ENCODE measurements around the gene ZMIZ1. TPM values are rescaled to one million over a fixed set of nuclear protein-coding genes. Genes with fewer than 3 reads are reported as not detected.

The ZMIZ1 gene
- total RNA-seq, 1 experiment from 2014 or later, result 23.5 TPM

- TF ChIP-seq CTCF (IDR thresholded peaks at IDR 0.05; ENCODE audit: unreplicated experiment), result no peak
- intact Hi-C loops (cut with micrococcal nuclease; ENCODE audit: unreplicated experiment), result no loop called here
- CTCF ChIA-PET, result interaction anchor here (0.6 to 1.3 kb wide), 2 partner anchors 27 to 72 kb away, joined by 3 read pairs; no protein-coding TSS in a partner anchor
- Mint-ChIP-seq H3K9me3 (ENCODE audit: low read depth, unreplicated experiment) (no peaks in the 10 kb centered on the region), H3K4me3 (ENCODE audit: low read depth, unreplicated experiment) (no peak overlapping the region), H3K36me3 (ENCODE audit: insufficient read depth, unreplicated experiment) (peaks cover 5% of the 10 kb centered on the region), H3K4me1 (ENCODE audit: low read depth, unreplicated experiment) (peaks cover 42% of the 10 kb centered on the region), H3K27ac (ENCODE audit: unreplicated experiment) (no peak overlapping the region), H3K27me3 (ENCODE audit: unreplicated experiment) (no peaks in the 10 kb centered on the region)
- no TSS peak for BruUV-seq (replicated peaks)
- DNase-seq, result no peak
Observed at GRCh38 chr10:79130255-79130654, 61.5 kb downstream of the ZMIZ1 start.

GRCh38 chr10:79130846-79131245 lies 62.1 kb downstream of the ZMIZ1 start:
- no peak overlapping the region for H3K27ac Mint-ChIP-seq (ENCODE audit: unreplicated experiment)
- H3K4me3 Mint-ChIP-seq (ENCODE audit: low read depth, unreplicated experiment), result no peak overlapping the region
- no peaks in the 10 kb centered on the region for H3K27me3 Mint-ChIP-seq (ENCODE audit: unreplicated experiment)
- intact Hi-C loops (cut with micrococcal nuclease; ENCODE audit: unreplicated experiment), result no loop called here
- BruUV-seq (replicated peaks), result no TSS peak
- peaks cover 42% of the 10 kb centered on the region for H3K4me1 Mint-ChIP-seq (ENCODE audit: low read depth, unreplicated experiment)
- DNase-seq, result no peak
- CTCF ChIA-PET, result interaction anchor here (1.3 kb wide), 1 partner anchor 26 kb away, joined by 3 read pairs; no protein-coding TSS in a partner anchor
- no peak for TF ChIP-seq CTCF (IDR thresholded peaks at IDR 0.05; ENCODE audit: unreplicated experiment)
- no peaks in the 10 kb centered on the region for H3K9me3 Mint-ChIP-seq (ENCODE audit: low read depth, unreplicated experiment)
- peaks cover 5% of the 10 kb centered on the region for H3K36me3 Mint-ChIP-seq (ENCODE audit: insufficient read depth, unreplicated experiment)

GRCh38 chr10:79131836-79132631 lies 63.3 kb downstream of the ZMIZ1 start:
- Mint-ChIP-seq H3K36me3 (ENCODE audit: insufficient read depth, unreplicated experiment) (peaks cover 2% of the 10 kb centered on the region), H3K27me3 (ENCODE audit: unreplicated experiment) (no peaks in the 10 kb centered on the region), H3K4me3 (ENCODE audit: low read depth, unreplicated experiment) (no peak overlapping the region), H3K4me1 (ENCODE audit: low read depth, unreplicated experiment) (peaks cover 38% of the 10 kb centered on the region), H3K9me3 (ENCODE audit: low read depth, unreplicated experiment) (no peaks in the 10 kb centered on the region), H3K27ac (ENCODE audit: unreplicated experiment) (no peak overlapping the region)
- DNase-seq, result no peak
- CTCF ChIA-PET, result interaction anchor here (0.9 to 1.8 kb wide), 2 partner anchors 10 to 15 kb away, joined by 3 to 5 read pairs; no protein-coding TSS in a partner anchor
- TF ChIP-seq CTCF (IDR thresholded peaks at IDR 0.05; ENCODE audit: unreplicated experiment), result no peak
- intact Hi-C loops (cut with micrococcal nuclease; ENCODE audit: unreplicated experiment), result no loop called here
- BruUV-seq (replicated peaks), result no TSS peak

- CTCF ChIA-PET, result interaction anchor here (0.5 to 1.8 kb wide), 3 partner anchors 9 to 54 kb away, joined by 3 to 5 read pairs (median 3); no protein-coding TSS in a partner anchor
- no peak overlapping the region for H3K27ac Mint-ChIP-seq (ENCODE audit: unreplicated experiment)
- intact Hi-C loops (cut with micrococcal nuclease; ENCODE audit: unreplicated experiment), result no loop called here
- TF ChIP-seq CTCF (IDR thresholded peaks at IDR 0.05; ENCODE audit: unreplicated experiment), result no peak
- H3K9me3 Mint-ChIP-seq (ENCODE audit: low read depth, unreplicated experiment), result no peaks in the 10 kb centered on the region
- peaks cover 31% of the 10 kb centered on the region for H3K4me1 Mint-ChIP-seq (ENCODE audit: low read depth, unreplicated experiment)
- DNase-seq, result no peak
- BruUV-seq (replicated peaks), result no TSS peak
- no peaks in the 10 kb centered on the region for H3K36me3 Mint-ChIP-seq (ENCODE audit: insufficient read depth, unreplicated experiment)
- no peaks in the 10 kb centered on the region for H3K27me3 Mint-ChIP-seq (ENCODE audit: unreplicated experiment)
- H3K4me3 Mint-ChIP-seq (ENCODE audit: low read depth, unreplicated experiment), result no peak overlapping the region
Observed at GRCh38 chr10:79132681-79133381, 64.1 kb downstream of the ZMIZ1 start.

All from Calu3 (cell line).